Left lung (tissue), 10 donors: ENCODE measurements around the gene FBXW8. TPM values are rescaled to one million over a fixed set of nuclear protein-coding genes. Genes with fewer than 3 reads are reported as not detected.

Experiments
- ATAC-seq: fragments of 200-7000 bp; cut with Tn5 transposase; one replicate; pipeline ENCODE4 v1.9.1; 2020; ENCODE audit warnings: moderate library complexity
- DNase-seq, 4 donors: peaks; one replicate each; pipeline ENCODE4 v3.0.0-alpha.2; 2013 to 2020
- H3K27ac ChIP-seq, 2 donors: fragments of 200-600 bp; sonication (generic) in 1 of 2; one replicate each; pipeline versions ENCODE4 v1.5.0 to v1.8.0; 2020 to 2021
- H3K27me3 ChIP-seq, 2 donors: fragments of 200-600 bp; sonication (generic) in 1 of 2; one replicate each; pipeline versions ENCODE4 v1.5.0 to v1.8.0; 2020 to 2021
- H3K36me3 ChIP-seq, 2 donors: fragments of 200-600 bp; sonication (generic) in 1 of 2; one replicate each; pipeline versions ENCODE4 v1.5.0 to v1.8.0; 2020 to 2021
- H3K4me1 ChIP-seq, 2 donors: fragments of 200-600 bp; one replicate each; pipeline ENCODE4 v1.8.0; 2021
- H3K4me3 ChIP-seq, 2 donors: fragments of 200-600 bp; sonication (generic) in 1 of 2; one replicate each; pipeline versions ENCODE4 v1.5.0 to v1.8.0; 2020 to 2021; ENCODE audit warnings: mild to moderate bottlenecking in 1 of 2
- H3K9me3 ChIP-seq, 2 donors: fragments of 200-600 bp; sonication (generic) in 1 of 2; one replicate each; pipeline versions ENCODE4 v1.5.0 to v1.8.0; 2020 to 2021
- CTCF ChIP-seq, 2 donors: fragments of 200-600 bp; sonication (generic) in 1 of 2; IDR thresholded peaks; one replicate each; pipeline versions ENCODE4 v1.5.0 to v1.8.0; 2021; ENCODE audit warnings: antibody characterized with exemption in 2 of 2
- intact Hi-C, 2 donors: fragments of 100-400 bp; cut with DNase I; formaldehyde crosslinking; loops; one replicate each; pipeline versions ENCODE4 v1.11.2 to v1.14.2; 2022
- polyA plus RNA-seq, 6 donors: library from polyadenylated mRNA; unstranded; fragments of 120-200 nt; gene quantifications; one replicate each; pipeline ENCODE4 v1.2.1, GENCODE V29; 2013; ENCODE audit not compliant: insufficient read length in 6 of 6
- total RNA-seq, 2 donors: library from RNA; stranded (reverse); fragmentation: NEBNext Ultra II Directional; extraction: Animal tissue kit (Norgen Biotek cat#: 25700); gene quantifications; one replicate each; pipeline ENCODE4 v1.2.1, GENCODE V29; 2021
- donor health status: DM: no; HTN: yes; CAD: no.
- donor health status: DM: no; HTN: no; CAD: no.

Gene FBXW8
- total and polyA plus RNA-seq, 8 donors = 16.0 to 28.4 (median 24.6) TPM

- no peak for TF ChIP-seq CTCF (IDR thresholded peaks at IDR 0.05)
- no peaks in the 10 kb centered on the region for H3K27me3 ChIP-seq
- intact Hi-C loops = no loop called here
- DNase-seq (no peak), ATAC-seq (peak; percentile 82)
- peaks cover under 1 to 6% of the 10 kb centered on the region in 2 donors for H3K4me1 ChIP-seq
- no peak overlapping the region for H3K27ac ChIP-seq
- H3K9me3 ChIP-seq = no peaks in the 10 kb centered on the region
- H3K4me3 ChIP-seq = no peak overlapping the region
- H3K36me3 ChIP-seq = peaks cover 0 to 60% of the 10 kb centered on the region in 2 donors
These were observed 109.9 kb downstream of the FBXW8 start for GRCh38 chr12:117020536-117021220.

- H3K9me3 ChIP-seq = no peaks in the 10 kb centered on the region
- H3K36me3 ChIP-seq = peaks cover 0 to 73% of the 10 kb centered on the region in 2 donors
- no peak overlapping the region for H3K27ac ChIP-seq
- DNase-seq = no peak
- no peaks in the 10 kb centered on the region for H3K27me3 ChIP-seq
- peaks cover 4 to 9% of the 10 kb centered on the region in 2 donors for H3K4me1 ChIP-seq
- no peak for TF ChIP-seq CTCF (IDR thresholded peaks at IDR 0.05)
- H3K4me3 ChIP-seq = no peak overlapping the region
- intact Hi-C loops = no loop called here
- no peak for ATAC-seq
These were observed 111.7 kb downstream of the FBXW8 start for GRCh38 chr12:117022465-117022864.

- H3K4me1 ChIP-seq = peaks cover 4 to 9% of the 10 kb centered on the region in 2 donors
- TF ChIP-seq CTCF (IDR thresholded peaks at IDR 0.05) = no peak
- H3K9me3 ChIP-seq = no peaks in the 10 kb centered on the region
- peaks cover 0 to 79% of the 10 kb centered on the region in 2 donors for H3K36me3 ChIP-seq
- ATAC-seq (no peak), DNase-seq (no peak)
- H3K27ac ChIP-seq = no peak overlapping the region
- intact Hi-C loops = no loop called here
- no peak overlapping the region for H3K4me3 ChIP-seq
- H3K27me3 ChIP-seq = no peaks in the 10 kb centered on the region
These were observed 113.5 kb downstream of the FBXW8 start for GRCh38 chr12:117023998-117024960.

DNA sequence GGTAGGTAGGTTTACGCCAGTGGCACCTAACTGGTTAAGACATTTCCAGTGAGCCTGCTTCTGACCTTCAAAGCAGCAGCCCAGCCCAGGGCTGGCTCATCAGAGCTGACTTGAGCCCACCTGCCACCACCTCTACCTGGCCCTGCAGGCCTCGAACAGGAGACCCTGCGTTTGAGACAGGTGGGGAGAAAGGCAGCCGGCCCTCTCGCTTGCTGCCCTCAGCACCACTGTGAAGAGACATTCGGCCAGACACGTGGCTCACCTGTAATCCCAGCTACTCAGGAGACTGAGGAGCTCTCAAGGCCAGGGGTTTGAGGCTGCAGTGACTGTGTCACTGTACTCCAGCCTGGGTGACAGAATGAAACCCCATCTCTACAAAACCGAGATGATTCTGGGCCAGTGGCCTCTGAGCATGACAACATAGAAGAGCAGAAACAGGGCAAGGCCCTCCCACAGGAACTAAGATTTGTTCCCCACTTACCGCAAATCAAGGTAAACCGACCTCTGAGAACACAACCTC is 114.3 kb downstream of the FBXW8 start:
- Histone ChIP-seq H3K27me3 (no peaks in the 10 kb centered on the region), H3K4me3 (no peak overlapping the region), H3K27ac (no peak overlapping the region), H3K4me1 (peaks cover 4 to 9% of the 10 kb centered on the region in 2 donors), H3K36me3 (peaks cover 0 to 79% of the 10 kb centered on the region in 2 donors), H3K9me3 (no peaks in the 10 kb centered on the region)
- no peak for DNase-seq
- intact Hi-C loops = loop anchor here in 1 of 2 donors (5.0 kb wide), 1 partner anchor 97 kb away; no protein-coding TSS in a partner anchor
- TF ChIP-seq CTCF (IDR thresholded peaks at IDR 0.05) = no peak
- no peak for ATAC-seq
